Breast epithelium (tissue), 3 donors: ENCODE results near the gene CRYBA1.
A peak's percentile ranks its signal among the peaks of the same experiment; 100 is the strongest.

Experiments used
- CTCF ChIP-seq, 3 donors: fragments of 450-650 bp; IDR thresholded peaks; one replicate each; pipeline ENCODE4 v1.5.1; 2016 to 2017; ENCODE audit warnings: antibody characterized with exemption in 3 of 3, mild to moderate bottlenecking in 3 of 3, moderate library complexity in 3 of 3
- POLR2A ChIP-seq: fragments of 450-650 bp; IDR thresholded peaks from one replicate; pipeline ENCODE4 v1.6.1; 2016; ENCODE audit warnings: antibody characterized with exemption, mild to moderate bottlenecking, moderate library complexity
- POLR2AphosphoS5 ChIP-seq, 3 donors: sonication (generic); formaldehyde crosslinking; IDR thresholded peaks; one replicate each; pipeline ENCODE4 v1.6.1; 2017; ENCODE audit warnings: antibody characterized with exemption in 3 of 3

GRCh38 chr17:29292071-29292991, 45.7 kb downstream of the CRYBA1 start:
- no peak for TF ChIP-seq CTCF (IDR thresholded peaks at IDR 0.05)
- TF ChIP-seq POLR2A, result no peak
- peak in 2 of 3 donors; percentile 9 to 26 for TF ChIP-seq POLR2AphosphoS5 (IDR thresholded peaks at IDR 0.05)
